HepG2 (cell line): ENCODE measurements around the gene MYOM1. TPM values are rescaled to one million over a fixed set of nuclear protein-coding genes. Genes with fewer than 3 reads are reported as not detected.

Source experiments
- IRF1 ChIP-seq: sonication (generic); formaldehyde crosslinking; IDR thresholded peaks from 2 replicates; pipeline ENCODE4 v1.4.0; 2020; ENCODE audit warnings: low read depth, mild to moderate bottlenecking, missing genetic modification reagents
- PAX8 ChIP-seq: sonication (generic); formaldehyde crosslinking; IDR thresholded peaks from 2 replicates; pipeline ENCODE4 v1.8.0; 2022; ENCODE audit warnings: mild to moderate bottlenecking, missing genetic modification reagents, borderline replicate concordance
- SAP130 ChIP-seq: IDR thresholded peaks from 2 replicates; pipeline ENCODE4 v1.6.1; 2016; ENCODE audit warnings: low read depth
- TBX2 ChIP-seq: sonication (generic); formaldehyde crosslinking; IDR thresholded peaks from 2 replicates; pipeline ENCODE4 v1.5.0; 2020; ENCODE audit warnings: missing genetic modification reagents, mild to moderate bottlenecking, borderline replicate concordance
- TMF1 ChIP-seq: sonication (generic); formaldehyde crosslinking; IDR thresholded peaks from 2 replicates; pipeline ENCODE4 v1.8.1; 2022; ENCODE audit warnings: low read depth, missing genetic modification reagents
- ZKSCAN5 ChIP-seq: sonication (generic); formaldehyde crosslinking; IDR thresholded peaks from 2 replicates; pipeline ENCODE4 v1.5.1; 2020; ENCODE audit warnings: mild to moderate bottlenecking, missing genetic modification reagents
- ZMYM4 ChIP-seq: sonication (generic); formaldehyde crosslinking; IDR thresholded peaks from 2 replicates; pipeline ENCODE4 v1.8.1; 2023; ENCODE audit warnings: mild to moderate bottlenecking, missing genetic modification reagents
- ZNF20 ChIP-seq: sonication (generic); formaldehyde crosslinking; IDR thresholded peaks from 2 replicates; pipeline ENCODE4 v1.4.0; 2020; ENCODE audit warnings: mild to moderate bottlenecking, moderate library complexity, missing genetic modification reagents
- ZNF253 ChIP-seq: sonication (generic); formaldehyde crosslinking; IDR thresholded peaks from 2 replicates; pipeline ENCODE4 v1.8.0; 2022; ENCODE audit warnings: mild to moderate bottlenecking, missing genetic modification reagents, borderline replicate concordance
- ZNF30 ChIP-seq: sonication (generic); formaldehyde crosslinking; IDR thresholded peaks from 2 replicates; pipeline ENCODE4 v1.5.0; 2020; ENCODE audit warnings: mild to moderate bottlenecking, missing genetic modification reagents
- ZNF331 ChIP-seq: sonication (generic); formaldehyde crosslinking; IDR thresholded peaks from 2 replicates; pipeline ENCODE4 v1.4.0; 2020; ENCODE audit warnings: missing genetic modification reagents
- ZNF44 ChIP-seq: sonication (generic); formaldehyde crosslinking; IDR thresholded peaks from 2 replicates; pipeline ENCODE4 v1.5.1; 2020; ENCODE audit warnings: mild to moderate bottlenecking, missing genetic modification reagents
- ZNF562 ChIP-seq: sonication (generic); formaldehyde crosslinking; IDR thresholded peaks from 2 replicates; pipeline ENCODE4 v1.8.0; 2022; ENCODE audit warnings: missing genetic modification reagents, borderline replicate concordance
- ZNF775 ChIP-seq: sonication (generic); formaldehyde crosslinking; IDR thresholded peaks from 2 replicates; pipeline ENCODE4 v1.4.0; 2020; ENCODE audit warnings: missing genetic modification reagents, mild to moderate bottlenecking, moderate library complexity, borderline replicate concordance
- ZSCAN25 ChIP-seq: sonication (generic); formaldehyde crosslinking; IDR thresholded peaks from 2 replicates; pipeline ENCODE4 v1.8.0; 2022; ENCODE audit warnings: mild to moderate bottlenecking, missing genetic modification reagents
- polyA plus RNA-seq, 8 experiments: library from polyadenylated mRNA; depleted of rRNA in 3 of 8; stranded (reverse) in 7 of 8; unstranded in 1 of 8; fragments of >200 nt; fragmentation: Illumina TruSeq in 4 of 8; extraction: Trizol in 4 of 8; gene quantifications; 2 replicates each; pipeline versions ENCODE4 v1.2.1 to v1.2.3, GENCODE V29; 2011 to 2016; ENCODE audit warnings: low read depth in 4 of 8, missing spikeins in 1 of 8, mixed read lengths in 1 of 8; ENCODE audit not compliant: insufficient read depth in 1 of 8
- total RNA-seq, 5 experiments: library from RNA; depleted of rRNA; stranded (reverse); fragments of >200 nt; fragmentation: Illumina TruSeq; extraction: Trizol; gene quantifications; 2 replicates each; pipeline ENCODE4 v1.2.3, GENCODE V29; 2016; ENCODE audit warnings: low read depth in 1 of 5
- TF ChIP-seq, protein P1 (sequence below): sonication (generic); formaldehyde crosslinking; IDR thresholded peaks from 2 replicates; pipeline ENCODE4 v1.5.1; 2020; ENCODE audit warnings: mild to moderate bottlenecking, missing genetic modification reagents
- TF ChIP-seq, protein P2 (sequence below): sonication (generic); formaldehyde crosslinking; IDR thresholded peaks from 2 replicates; pipeline ENCODE4 v1.8.0; 2022; ENCODE audit warnings: missing genetic modification reagents, low read depth, mild to moderate bottlenecking, borderline replicate concordance
- TF ChIP-seq, protein P3 (sequence below): sonication (generic); formaldehyde crosslinking; IDR thresholded peaks from 2 replicates; pipeline ENCODE4 v1.8.0; 2022; ENCODE audit warnings: mild to moderate bottlenecking, missing genetic modification reagents
- TF ChIP-seq, protein P4 (sequence below): sonication (generic); formaldehyde crosslinking; IDR thresholded peaks from 2 replicates; pipeline ENCODE4 v1.8.0; 2022; ENCODE audit warnings: missing genetic modification reagents, mild to moderate bottlenecking, moderate library complexity, borderline replicate concordance

The MYOM1 gene
- total and polyA plus RNA-seq, 2 of the 13 experiments (the other 11 are each of a cell fraction or from before 2014, with no cell fraction given), result 0.46 to 0.98 TPM

- TF ChIP-seq, protein P1, sequence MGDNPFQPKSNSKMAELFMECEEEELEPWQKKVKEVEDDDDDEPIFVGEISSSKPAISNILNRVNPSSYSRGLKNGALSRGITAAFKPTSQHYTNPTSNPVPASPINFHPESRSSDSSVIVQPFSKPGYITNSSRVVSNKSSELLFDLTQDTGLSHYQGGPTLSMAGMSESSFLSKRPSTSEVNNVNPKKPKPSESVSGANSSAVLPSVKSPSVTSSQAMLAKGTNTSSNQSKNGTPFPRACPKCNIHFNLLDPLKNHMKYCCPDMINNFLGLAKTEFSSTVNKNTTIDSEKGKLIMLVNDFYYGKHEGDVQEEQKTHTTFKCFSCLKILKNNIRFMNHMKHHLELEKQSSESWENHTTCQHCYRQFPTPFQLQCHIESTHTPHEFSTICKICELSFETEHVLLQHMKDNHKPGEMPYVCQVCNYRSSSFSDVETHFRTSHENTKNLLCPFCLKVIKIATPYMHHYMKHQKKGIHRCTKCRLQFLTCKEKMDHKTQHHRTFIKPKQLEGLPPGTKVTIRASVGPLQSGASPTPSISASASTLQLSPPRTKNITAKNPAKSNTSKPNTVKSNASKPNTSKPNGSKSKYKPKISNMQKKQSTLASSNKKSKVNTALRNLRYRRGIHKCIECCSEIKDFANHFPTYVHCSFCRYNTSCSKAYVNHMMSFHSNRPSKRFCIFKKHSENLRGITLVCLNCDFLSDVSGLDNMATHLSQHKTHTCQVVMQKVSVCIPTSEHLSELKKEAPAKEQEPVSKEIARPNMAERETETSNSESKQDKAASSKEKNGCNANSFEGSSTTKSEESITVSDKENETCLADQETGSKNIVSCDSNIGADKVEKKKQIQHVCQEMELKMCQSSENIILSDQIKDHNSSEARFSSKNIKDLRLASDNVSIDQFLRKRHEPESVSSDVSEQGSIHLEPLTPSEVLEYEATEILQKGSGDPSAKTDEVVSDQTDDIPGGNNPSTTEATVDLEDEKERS (CRISPR knock-in tag), result peak; percentile 66; the same call in 1 of the 2 replicates
- TF ChIP-seq TBX2 (CRISPR knock-in tag), result peak; percentile 77
- no peak for TF ChIP-seq ZNF30 (CRISPR knock-in tag)
- TF ChIP-seq, protein P2, sequence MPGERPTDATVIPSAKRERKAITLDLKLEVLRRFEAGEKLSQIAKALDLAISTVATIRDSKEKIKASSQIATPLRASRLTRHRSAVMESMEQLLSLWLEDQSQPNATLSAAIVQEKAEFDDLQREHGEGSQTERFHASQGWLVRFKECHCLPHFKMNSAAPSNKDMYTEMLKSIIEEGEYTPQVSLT (CRISPR knock-in tag), result no peak
- peak; percentile 79; the same call in 1 of the 2 replicates for TF ChIP-seq ZNF331 (CRISPR knock-in tag)
- peak; percentile 92 for TF ChIP-seq ZMYM4 (CRISPR knock-in tag)
- TF ChIP-seq PAX8 (CRISPR knock-in tag), result no peak
- TF ChIP-seq, protein P3, sequence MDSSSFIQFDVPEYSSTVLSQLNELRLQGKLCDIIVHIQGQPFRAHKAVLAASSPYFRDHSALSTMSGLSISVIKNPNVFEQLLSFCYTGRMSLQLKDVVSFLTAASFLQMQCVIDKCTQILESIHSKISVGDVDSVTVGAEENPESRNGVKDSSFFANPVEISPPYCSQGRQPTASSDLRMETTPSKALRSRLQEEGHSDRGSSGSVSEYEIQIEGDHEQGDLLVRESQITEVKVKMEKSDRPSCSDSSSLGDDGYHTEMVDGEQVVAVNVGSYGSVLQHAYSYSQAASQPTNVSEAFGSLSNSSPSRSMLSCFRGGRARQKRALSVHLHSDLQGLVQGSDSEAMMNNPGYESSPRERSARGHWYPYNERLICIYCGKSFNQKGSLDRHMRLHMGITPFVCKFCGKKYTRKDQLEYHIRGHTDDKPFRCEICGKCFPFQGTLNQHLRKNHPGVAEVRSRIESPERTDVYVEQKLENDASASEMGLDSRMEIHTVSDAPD, result peak; percentile 96
- no peak for TF ChIP-seq ZNF562
- no peak for TF ChIP-seq IRF1
- TF ChIP-seq ZNF44 (CRISPR knock-in tag), result no peak
- TF ChIP-seq, protein P4, sequence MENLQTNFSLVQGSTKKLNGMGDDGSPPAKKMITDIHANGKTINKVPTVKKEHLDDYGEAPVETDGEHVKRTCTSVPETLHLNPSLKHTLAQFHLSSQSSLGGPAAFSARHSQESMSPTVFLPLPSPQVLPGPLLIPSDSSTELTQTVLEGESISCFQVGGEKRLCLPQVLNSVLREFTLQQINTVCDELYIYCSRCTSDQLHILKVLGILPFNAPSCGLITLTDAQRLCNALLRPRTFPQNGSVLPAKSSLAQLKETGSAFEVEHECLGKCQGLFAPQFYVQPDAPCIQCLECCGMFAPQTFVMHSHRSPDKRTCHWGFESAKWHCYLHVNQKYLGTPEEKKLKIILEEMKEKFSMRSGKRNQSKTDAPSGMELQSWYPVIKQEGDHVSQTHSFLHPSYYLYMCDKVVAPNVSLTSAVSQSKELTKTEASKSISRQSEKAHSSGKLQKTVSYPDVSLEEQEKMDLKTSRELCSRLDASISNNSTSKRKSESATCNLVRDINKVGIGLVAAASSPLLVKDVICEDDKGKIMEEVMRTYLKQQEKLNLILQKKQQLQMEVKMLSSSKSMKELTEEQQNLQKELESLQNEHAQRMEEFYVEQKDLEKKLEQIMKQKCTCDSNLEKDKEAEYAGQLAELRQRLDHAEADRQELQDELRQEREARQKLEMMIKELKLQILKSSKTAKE (CRISPR knock-in tag), result peak; percentile 33; the same call in 1 of the 2 replicates
- TF ChIP-seq TMF1, result no peak
- no peak; the same call in 1 of the 2 replicates for TF ChIP-seq ZNF20
- no peak for TF ChIP-seq ZNF253 (CRISPR knock-in tag)
- TF ChIP-seq SAP130 (CRISPR knock-in tag), result peak; percentile 80
- no peak for TF ChIP-seq ZSCAN25 (CRISPR knock-in tag)
- 0 out of 2 replicates have a peak, but pooled peaks have one; percentile 52 for TF ChIP-seq ZKSCAN5 (CRISPR knock-in tag)
- no peak for TF ChIP-seq ZNF775
These were observed 158.8 kb downstream of the MYOM1 start (continued) for GRCh38 chr18:3060667-3061580.
